Activated T-helper 2 cell treated with anti-CD3 and anti-CD28 coated beads, Interferon-gamma antibody, Interleukin-2, Interleukin-4, amounts not matched to agents 10 μg/mL and 5 μg/mL and 100 μg/mL, durations not matched to agents 14 hours and 24 hours and 36 hours (primary cell): ENCODE measurements around the gene RTL5. TPM values are rescaled to one million over a fixed set of nuclear protein-coding genes. Genes with fewer than 3 reads are reported as not detected.

Experiments used
- total RNA-seq: library from RNA; stranded (reverse); gene quantifications from 2 replicates; pipeline ENCODE4 v1.2.3, GENCODE V29; 2022

Gene RTL5
- total RNA-seq, 1 donor from 2014 or later, result 0.25 TPM

Other genes with a start within 250 kb of the RTL5 start
- gene NHSL2, start 221.1 kb downstream of the RTL5 start, total RNA-seq, result 0.41 and 0.43 TPM in 2 replicates
- 13.5 and 16.8 TPM in 2 replicates for gene PIN4, start 49.8 kb upstream of the RTL5 start, total RNA-seq
- gene ERCC6L, start 107.1 kb upstream of the RTL5 start, total RNA-seq, result 9.1 and 9.6 TPM in 2 replicates
- 1,131 and 1,154 TPM in 2 replicates for gene RPS4X, start 145.3 kb upstream of the RTL5 start, total RNA-seq
- gene CITED1, start 174.0 kb upstream of the RTL5 start, total RNA-seq, result not detected in 2 replicates